GM23338 (cell line): ENCODE data around the gene GPSM1. TPM values are rescaled to one million over a fixed set of nuclear protein-coding genes. Genes with fewer than 3 reads are reported as not detected.

Experiments used
- ATAC-seq: fragments of 200-7000 bp; cut with Tn5 transposase; 3 replicates; pipeline ENCODE4 v1.9.1; 2020
- DNase-seq: peaks from one replicate; pipeline ENCODE4 v3.0.0-alpha.2; 2015; ENCODE audit warnings: low spot score
- H2AFZ ChIP-seq: fragments of 200-600 bp; sonication (generic); 2 replicates; pipeline ENCODE4 v1.8.0; 2016; ENCODE audit warnings: antibody characterized with exemption, mild to moderate bottlenecking, moderate library complexity
- H3F3A ChIP-seq: fragments of 200-600 bp; sonication (generic); replicated peaks from 2 replicates; pipeline ENCODE4 v1.8.0; 2017; ENCODE audit warnings: antibody characterized with exemption, mixed run types, low read depth
- H3K27ac ChIP-seq: fragments of 200-600 bp; sonication (generic); 2 replicates; pipeline ENCODE4 v1.6.1; 2016; ENCODE audit warnings: low read depth
- H3K27me3 ChIP-seq: fragments of 200-600 bp; sonication (generic); 2 replicates; pipeline ENCODE4 v1.8.0; 2016; ENCODE audit warnings: mild to moderate bottlenecking, mixed run types, moderate library complexity; ENCODE audit not compliant: insufficient read depth
- H3K36me3 ChIP-seq: fragments of 200-600 bp; sonication (generic); 2 replicates; pipeline ENCODE4 v1.8.0; 2016; ENCODE audit warnings: mild to moderate bottlenecking; ENCODE audit not compliant: insufficient read depth
- H3K4me1 ChIP-seq: fragments of 200-600 bp; sonication (generic); 2 replicates; pipeline ENCODE4 v1.8.0; 2016; ENCODE audit warnings: mild to moderate bottlenecking, moderate library complexity; ENCODE audit not compliant: insufficient read depth
- H3K4me2 ChIP-seq: fragments of 200-600 bp; sonication (generic); 2 replicates; pipeline ENCODE4 v1.7.1; 2017; ENCODE audit warnings: mixed run types
- H3K4me3 ChIP-seq: fragments of 200-600 bp; sonication (generic); 2 replicates; pipeline ENCODE4 v1.6.1; 2016; ENCODE audit warnings: mixed run types
- H3K79me2 ChIP-seq: fragments of 200-600 bp; sonication (generic); replicated peaks from 2 replicates; pipeline ENCODE4 v1.8.0; 2017; ENCODE audit warnings: mild to moderate bottlenecking; ENCODE audit not compliant: insufficient read depth
- H3K9me2 ChIP-seq: fragments of 200-600 bp; sonication (generic); 2 replicates; pipeline ENCODE4 v1.8.0; 2017; ENCODE audit not compliant: insufficient read depth
- H4K20me1 ChIP-seq: fragments of 200-600 bp; sonication (generic); replicated peaks from 2 replicates; pipeline ENCODE4 v1.8.0; 2017; ENCODE audit warnings: mild to moderate bottlenecking; ENCODE audit not compliant: insufficient read depth
- H3K27ac Mint-ChIP-seq: 2 replicates; pipeline ENCODE4 v1.8.0; 2020; ENCODE audit warnings: inconsistent platforms, mild to moderate bottlenecking, moderate library complexity, mixed read lengths
- H3K27me3 Mint-ChIP-seq: 3 replicates; pipeline ENCODE4 v1.8.0; 2022; ENCODE audit warnings: low read depth, mild to moderate bottlenecking, moderate library complexity, mixed read lengths, inconsistent platforms; ENCODE audit not compliant: insufficient read depth, poor library complexity
- H3K36me3 Mint-ChIP-seq: 3 replicates; pipeline ENCODE4 v1.8.0; 2021; ENCODE audit warnings: low read depth, mild to moderate bottlenecking, inconsistent platforms, moderate library complexity, mixed read lengths
- H3K4me1 Mint-ChIP-seq: 3 replicates; pipeline ENCODE4 v1.8.0; 2020; ENCODE audit warnings: mild to moderate bottlenecking, inconsistent platforms, mixed read lengths
- H3K4me3 Mint-ChIP-seq: 3 replicates; pipeline ENCODE4 v1.8.0; 2021; ENCODE audit warnings: moderate library complexity, mild to moderate bottlenecking, inconsistent platforms, mixed read lengths
- H3K9me3 Mint-ChIP-seq: 3 replicates; pipeline ENCODE4 v1.8.0; 2020; ENCODE audit warnings: moderate library complexity, mild to moderate bottlenecking, inconsistent platforms, mixed read lengths
- CREB1 ChIP-seq: fragments of 250-450 bp; sonication (Bioruptor Pico); IDR thresholded peaks from 2 replicates; pipeline ENCODE4 v1.5.0; 2020; ENCODE audit warnings: low read depth, mild to moderate bottlenecking, moderate library complexity
- EZH2 ChIP-seq: fragments of 200-600 bp; sonication (generic); IDR thresholded peaks from one replicate; pipeline ENCODE4 v1.8.0; 2017; ENCODE audit warnings: antibody characterized with exemption, mild to moderate bottlenecking, low read depth; ENCODE audit not compliant: unreplicated experiment
- EZH2phosphoT487 ChIP-seq: fragments of 200-600 bp; sonication (generic); IDR thresholded peaks from one replicate; pipeline ENCODE4 v1.8.1; 2018; ENCODE audit warnings: antibody characterized with exemption; ENCODE audit not compliant: unreplicated experiment
- JUNB ChIP-seq: IDR thresholded peaks from one replicate; pipeline ENCODE4 v1.6.1; 2016; ENCODE audit warnings: antibody characterized with exemption; ENCODE audit not compliant: unreplicated experiment
- NANOG ChIP-seq: IDR thresholded peaks from 2 replicates; pipeline ENCODE4 v1.6.1; 2016; ENCODE audit warnings: antibody characterized with exemption, borderline replicate concordance
- POLR2AphosphoS5 ChIP-seq: IDR thresholded peaks from 2 replicates; pipeline ENCODE4 v1.6.1; 2016; ENCODE audit warnings: antibody characterized with exemption, low read depth
- REST ChIP-seq: IDR thresholded peaks from one replicate; pipeline ENCODE4 v1.6.1; 2018; ENCODE audit warnings: antibody characterized with exemption; ENCODE audit not compliant: unreplicated experiment
- STAT1 ChIP-seq: IDR thresholded peaks from one replicate; pipeline ENCODE4 v1.6.1; 2016; ENCODE audit warnings: antibody characterized with exemption; ENCODE audit not compliant: unreplicated experiment
- ZNF114 ChIP-seq: fragments of 250-450 bp; sonication (Bioruptor Pico); IDR thresholded peaks from 2 replicates; pipeline ENCODE4 v1.5.0; 2020; ENCODE audit warnings: mild to moderate bottlenecking, moderate library complexity
- ZNF331 ChIP-seq: fragments of 250-450 bp; sonication (Bioruptor Pico); IDR thresholded peaks from 2 replicates; pipeline ENCODE4 v1.5.0; 2020; ENCODE audit warnings: low read depth, mild to moderate bottlenecking, moderate library complexity
- ZNF462 ChIP-seq: fragments of 250-450 bp; sonication (Bioruptor Pico); IDR thresholded peaks from 2 replicates; pipeline ENCODE4 v1.5.0; 2020; ENCODE audit warnings: mild to moderate bottlenecking, moderate library complexity
- polyA plus RNA-seq: library from polyadenylated mRNA; unstranded; fragments of >200 nt; fragmentation: Nextera tagmentation; extraction: Ambion mirVana; gene quantifications from 2 replicates; pipeline ENCODE4 v1.2.1, GENCODE V29; 2016
- total RNA-seq: library from RNA; depleted of rRNA; stranded (reverse); fragments of >200 nt; shearing (Covaris generic); gene quantifications from 2 replicates; pipeline ENCODE4 v1.2.3, GENCODE V29; 2014
- TF ChIP-seq, protein P1 (sequence below), 2 experiments: fragments of 200-600 bp in 1 of 2; sonication (generic) in 1 of 2; conservative IDR thresholded peaks; 2 replicates each; pipeline versions ENCODE4 v1.5.1 to v1.6.1; 2016 to 2017; ENCODE audit warnings: antibody characterized with exemption in 2 of 2, low read depth in 2 of 2, mild to moderate bottlenecking in 2 of 2, moderate library complexity in 1 of 2
- TF ChIP-seq, protein P2 (sequence below): IDR thresholded peaks from 2 replicates; pipeline ENCODE4 v1.6.1; 2016; ENCODE audit warnings: antibody characterized with exemption

The GPSM1 gene
- total and polyA plus RNA-seq, 2 experiments from 2014 or later = 4.8 to 23.2 TPM

DNA sequence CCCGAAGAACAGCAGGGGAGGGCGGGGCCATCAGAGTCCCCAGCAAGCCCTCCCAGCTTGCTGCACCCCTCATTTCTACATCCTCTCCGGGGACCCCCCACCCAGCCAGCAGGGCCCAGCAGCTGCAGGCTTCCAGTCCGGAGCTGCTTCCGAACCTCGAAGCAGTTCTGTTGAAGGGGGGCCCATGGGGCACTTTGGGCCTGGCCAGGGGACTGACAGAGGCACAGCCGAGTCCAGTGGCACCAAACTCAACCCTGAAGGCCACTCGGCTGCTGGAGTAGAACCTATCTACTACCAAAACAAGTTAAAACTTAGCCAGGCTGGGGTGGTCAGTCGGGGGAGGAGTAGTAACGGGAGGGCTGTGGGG is 15.3 kb upstream of the GPSM1 start:
- Histone ChIP-seq H3K4me2 (no peak overlapping the region), H3K27me3 (no peaks in the 10 kb centered on the region), H3K36me3 (no peaks in the 10 kb centered on the region), H3K79me2 (no peaks in the 10 kb centered on the region), H3K9me2 (no peaks in the 10 kb centered on the region), H3K4me1 (no peaks in the 10 kb centered on the region), H3F3A (peaks cover 22% of the 10 kb centered on the region), H4K20me1 (no peaks in the 10 kb centered on the region), H3K27ac (no peak overlapping the region), H3K4me3 (no peak overlapping the region), H2AFZ (no peak overlapping the region)
- TF ChIP-seq, protein P1, sequence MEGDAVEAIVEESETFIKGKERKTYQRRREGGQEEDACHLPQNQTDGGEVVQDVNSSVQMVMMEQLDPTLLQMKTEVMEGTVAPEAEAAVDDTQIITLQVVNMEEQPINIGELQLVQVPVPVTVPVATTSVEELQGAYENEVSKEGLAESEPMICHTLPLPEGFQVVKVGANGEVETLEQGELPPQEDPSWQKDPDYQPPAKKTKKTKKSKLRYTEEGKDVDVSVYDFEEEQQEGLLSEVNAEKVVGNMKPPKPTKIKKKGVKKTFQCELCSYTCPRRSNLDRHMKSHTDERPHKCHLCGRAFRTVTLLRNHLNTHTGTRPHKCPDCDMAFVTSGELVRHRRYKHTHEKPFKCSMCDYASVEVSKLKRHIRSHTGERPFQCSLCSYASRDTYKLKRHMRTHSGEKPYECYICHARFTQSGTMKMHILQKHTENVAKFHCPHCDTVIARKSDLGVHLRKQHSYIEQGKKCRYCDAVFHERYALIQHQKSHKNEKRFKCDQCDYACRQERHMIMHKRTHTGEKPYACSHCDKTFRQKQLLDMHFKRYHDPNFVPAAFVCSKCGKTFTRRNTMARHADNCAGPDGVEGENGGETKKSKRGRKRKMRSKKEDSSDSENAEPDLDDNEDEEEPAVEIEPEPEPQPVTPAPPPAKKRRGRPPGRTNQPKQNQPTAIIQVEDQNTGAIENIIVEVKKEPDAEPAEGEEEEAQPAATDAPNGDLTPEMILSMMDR (conservative IDR thresholded peaks at IDR 0.05; ENCODE audit: low read depth in 2 of 2) = no peak
- TF ChIP-seq ZNF462 (CRISPR knock-in tag) (no peak), ZNF114 (CRISPR knock-in tag) (no peak), REST (no peak), EZH2phosphoT487 (no peak), STAT1 (no peak), ZNF331 (no peak), POLR2AphosphoS5 (no peak), JUNB (no peak), CREB1 (CRISPR knock-in tag) (no peak), NANOG (no peak), EZH2 (no peak)
- TF ChIP-seq, protein P2, sequence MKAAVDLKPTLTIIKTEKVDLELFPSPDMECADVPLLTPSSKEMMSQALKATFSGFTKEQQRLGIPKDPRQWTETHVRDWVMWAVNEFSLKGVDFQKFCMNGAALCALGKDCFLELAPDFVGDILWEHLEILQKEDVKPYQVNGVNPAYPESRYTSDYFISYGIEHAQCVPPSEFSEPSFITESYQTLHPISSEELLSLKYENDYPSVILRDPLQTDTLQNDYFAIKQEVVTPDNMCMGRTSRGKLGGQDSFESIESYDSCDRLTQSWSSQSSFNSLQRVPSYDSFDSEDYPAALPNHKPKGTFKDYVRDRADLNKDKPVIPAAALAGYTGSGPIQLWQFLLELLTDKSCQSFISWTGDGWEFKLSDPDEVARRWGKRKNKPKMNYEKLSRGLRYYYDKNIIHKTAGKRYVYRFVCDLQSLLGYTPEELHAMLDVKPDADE = no peak
- ATAC-seq (no peak), DNase-seq (no peak)
- Mint-ChIP-seq H3K4me3 (no peak overlapping the region), H3K27ac (no peak overlapping the region), H3K27me3 (peaks cover 9% of the 10 kb centered on the region), H3K9me3 (peaks cover 17% of the 10 kb centered on the region), H3K36me3 (no peaks in the 10 kb centered on the region; the same call in 2 of the 3 replicates), H3K4me1 (no peaks in the 10 kb centered on the region)
